Measurements from ENCODE around the gene ACOT7. TPM values are rescaled to one million over a fixed set of nuclear protein-coding genes. Genes with fewer than 3 reads are reported as not detected.

The ACOT7 gene
- total RNA-seq, 1 experiment from 2014 or later = 70.2 TPM

DNA sequence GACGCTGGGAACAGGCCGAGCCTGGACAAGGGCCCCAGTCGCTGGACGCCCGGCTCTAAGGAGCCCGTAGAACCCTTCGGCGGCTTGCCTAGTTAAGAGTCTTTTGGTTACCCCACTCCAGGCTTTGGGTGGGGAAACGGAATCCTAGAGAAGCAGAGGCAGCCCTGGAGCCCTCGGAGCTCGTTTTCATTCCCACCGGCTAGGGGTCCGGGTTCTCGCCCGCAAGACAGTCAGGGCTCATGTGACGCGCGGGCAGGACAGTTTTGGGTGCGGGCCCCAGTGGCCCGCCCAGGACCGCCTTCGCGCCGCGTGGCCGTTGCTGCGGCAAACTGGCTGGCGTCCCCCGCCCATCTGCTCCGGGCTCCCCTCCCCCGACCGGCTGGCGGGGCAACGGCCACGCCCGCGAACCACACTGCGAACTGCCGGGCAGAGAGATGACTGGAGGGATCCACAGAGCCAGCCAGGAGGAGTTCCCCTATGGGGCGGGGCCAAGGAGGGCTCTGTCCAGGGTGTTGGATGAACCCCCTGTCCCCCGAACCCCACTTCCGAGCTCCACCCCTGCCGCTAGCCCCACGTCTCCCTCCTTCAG is 27.0 kb upstream of the ACOT7 start:
- POLR2A ChIA-PET (ENCODE audit: unreplicated experiment) = interaction anchor here (0.5 kb wide), 1 partner anchor 48 kb away, joined by 6 read pairs; no protein-coding TSS in a partner anchor
- DNase-seq = no peak
- Histone ChIP-seq H2AFZ (no peak overlapping the region), H3K4me2 (peak overlapping the region; percentile 75; the same call in 1 of the 2 replicates), H3F3A (ENCODE audit: insufficient read depth, low read depth) (no peaks in the 10 kb centered on the region; the same call in 1 of the 2 replicates), H3K9me3 (ENCODE audit: insufficient read depth, low read depth) (no peaks in the 10 kb centered on the region), H3K27ac (no peak overlapping the region), H3K36me3 (ENCODE audit: low read depth) (no peaks in the 10 kb centered on the region), H4K20me1 (ENCODE audit: insufficient read depth) (no peaks in the 10 kb centered on the region), H3K79me2 (ENCODE audit: low read depth) (no peaks in the 10 kb centered on the region), H3K4me1 (replicated peaks; ENCODE audit: insufficient read depth) (peaks cover 12% of the 10 kb centered on the region), H3K4me3 (no peak overlapping the region), H3K9me2 (ENCODE audit: insufficient read depth) (no peaks in the 10 kb centered on the region), H3K27me3 (ENCODE audit: insufficient read depth, low read depth) (peaks cover 8% of the 10 kb centered on the region; the same call in 1 of the 2 replicates)
- BruUV-seq (replicated peaks) = no TSS peak
- TF ChIP-seq, protein P1, sequence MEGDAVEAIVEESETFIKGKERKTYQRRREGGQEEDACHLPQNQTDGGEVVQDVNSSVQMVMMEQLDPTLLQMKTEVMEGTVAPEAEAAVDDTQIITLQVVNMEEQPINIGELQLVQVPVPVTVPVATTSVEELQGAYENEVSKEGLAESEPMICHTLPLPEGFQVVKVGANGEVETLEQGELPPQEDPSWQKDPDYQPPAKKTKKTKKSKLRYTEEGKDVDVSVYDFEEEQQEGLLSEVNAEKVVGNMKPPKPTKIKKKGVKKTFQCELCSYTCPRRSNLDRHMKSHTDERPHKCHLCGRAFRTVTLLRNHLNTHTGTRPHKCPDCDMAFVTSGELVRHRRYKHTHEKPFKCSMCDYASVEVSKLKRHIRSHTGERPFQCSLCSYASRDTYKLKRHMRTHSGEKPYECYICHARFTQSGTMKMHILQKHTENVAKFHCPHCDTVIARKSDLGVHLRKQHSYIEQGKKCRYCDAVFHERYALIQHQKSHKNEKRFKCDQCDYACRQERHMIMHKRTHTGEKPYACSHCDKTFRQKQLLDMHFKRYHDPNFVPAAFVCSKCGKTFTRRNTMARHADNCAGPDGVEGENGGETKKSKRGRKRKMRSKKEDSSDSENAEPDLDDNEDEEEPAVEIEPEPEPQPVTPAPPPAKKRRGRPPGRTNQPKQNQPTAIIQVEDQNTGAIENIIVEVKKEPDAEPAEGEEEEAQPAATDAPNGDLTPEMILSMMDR (conservative IDR thresholded peaks at IDR 0.05) = no peak
- no peak for TF ChIP-seq EZH2 (IDR thresholded peaks at IDR 0.05; ENCODE audit: low read depth)
- CTCF ChIA-PET = interaction anchor here (1.0 kb wide), 1 partner anchor 51 kb away, joined by 6 read pairs; no protein-coding TSS in a partner anchor
- intact Hi-C loops (cut with micrococcal nuclease; ENCODE audit: unreplicated experiment) = no loop called here

DNA sequence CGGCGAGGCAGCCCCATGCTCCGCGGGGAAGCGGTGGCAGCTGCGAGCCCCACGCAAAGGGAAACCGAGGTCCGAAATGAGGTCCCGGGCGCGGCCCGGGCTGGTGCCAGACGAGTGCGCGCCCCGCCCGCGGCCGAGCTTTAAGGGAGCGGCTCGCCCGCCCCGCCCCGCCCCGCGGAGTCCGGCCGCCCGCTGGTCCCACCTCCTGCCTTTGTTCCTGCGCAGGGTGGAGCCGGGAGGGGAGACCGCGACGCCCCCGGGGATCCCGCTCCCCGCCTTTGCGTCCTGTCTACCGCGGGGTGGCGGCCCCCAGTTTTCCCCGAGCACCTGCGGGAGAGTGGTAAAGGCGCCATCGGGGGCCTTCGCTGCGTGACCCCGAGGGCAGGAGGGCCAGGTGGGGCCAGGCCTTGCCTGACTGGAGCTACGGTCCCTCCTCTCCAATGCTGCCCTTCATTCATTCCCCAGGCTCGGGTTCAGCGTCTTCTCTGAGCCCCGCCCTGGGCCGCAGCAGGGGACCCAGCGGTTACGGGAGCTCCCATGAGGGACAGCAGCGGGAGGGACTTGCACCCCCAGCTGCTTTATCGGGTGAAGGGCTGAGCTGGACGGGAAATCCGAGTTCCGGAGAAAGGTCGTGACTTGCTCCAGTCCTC is 26.4 kb upstream of the ACOT7 start, which contains the start of gene HES2:
HES2 (minus strand) TSS at position 116 of the 650 bp plus-strand sequence; CDS start at position 17, 99 bp downstream.
- intact Hi-C loops (cut with micrococcal nuclease; ENCODE audit: unreplicated experiment) = no loop called here
- Histone ChIP-seq H3K9me2 (ENCODE audit: insufficient read depth) (no peaks in the 10 kb centered on the region), H3K4me1 (replicated peaks; ENCODE audit: insufficient read depth) (peaks cover 19% of the 10 kb centered on the region), H3K4me3 (peak within 1 kb of the TSS; percentile 48; the same call in 1 of the 2 replicates), H3K9me3 (ENCODE audit: insufficient read depth, low read depth) (no peaks in the 10 kb centered on the region), H3F3A (ENCODE audit: insufficient read depth, low read depth) (peaks cover 4% of the 10 kb centered on the region; the same call in 1 of the 2 replicates), H3K27ac (no peak within 1 kb of the TSS), H3K4me2 (peak within 1 kb of the TSS; percentile 75), H4K20me1 (ENCODE audit: insufficient read depth) (no peaks in the 10 kb centered on the region), H2AFZ (no peak within 1 kb of the TSS; the same call in 1 of the 2 replicates), H3K79me2 (ENCODE audit: low read depth) (no peaks in the 10 kb centered on the region), H3K36me3 (ENCODE audit: low read depth) (no peaks in the 10 kb centered on the region), H3K27me3 (ENCODE audit: insufficient read depth, low read depth) (peaks cover 8% of the 10 kb centered on the region; the same call in 1 of the 2 replicates)
- DNase-seq = peak in 1 of 2 experiments; percentile 67
- no TSS peak for BruUV-seq (replicated peaks)
- CTCF ChIA-PET = interaction anchor here (0.6 to 1.0 kb wide), 3 partner anchors 52 to 381 kb away, joined by 4 to 7 read pairs (median 6); no protein-coding TSS in a partner anchor
- TF ChIP-seq, protein P1 (conservative IDR thresholded peaks at IDR 0.05) = no peak
- no peak for TF ChIP-seq EZH2 (IDR thresholded peaks at IDR 0.05; ENCODE audit: low read depth)
- POLR2A ChIA-PET (ENCODE audit: unreplicated experiment) = interaction anchor here (0.5 to 0.7 kb wide), 2 partner anchors 47 to 89 kb away, joined by 6 to 12 read pairs; no protein-coding TSS in a partner anchor

DNA sequence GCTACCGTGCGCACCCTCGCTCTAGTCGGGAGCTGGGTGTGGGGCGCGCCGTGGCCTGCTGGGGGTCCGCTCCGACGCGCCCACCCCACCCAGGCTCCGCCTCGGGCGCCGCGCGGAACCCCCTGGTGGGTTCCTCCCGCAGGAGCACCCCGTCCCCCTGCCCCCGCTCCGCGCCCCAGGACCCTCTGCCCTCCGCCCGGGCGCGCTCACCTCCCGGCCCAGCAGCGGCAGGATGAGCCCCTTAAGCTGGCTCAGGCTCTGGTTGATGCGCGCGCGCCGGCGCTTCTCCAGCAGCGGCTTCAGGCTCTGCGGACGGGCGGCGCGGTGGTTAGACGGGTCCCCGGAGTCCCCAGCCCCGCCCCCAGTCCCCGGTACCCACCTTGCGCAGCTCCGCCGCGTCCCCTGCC is 25.8 kb upstream of the ACOT7 start:
- no peak overlapping the region for H3K27ac ChIP-seq

More for the DNA sequence above, 25.8 kb upstream of the ACOT7 start:
- Histone ChIP-seq H2AFZ (no peak overlapping the region), H3K27me3 (ENCODE audit: insufficient read depth, low read depth) (peaks cover 8% of the 10 kb centered on the region; the same call in 1 of the 2 replicates), H4K20me1 (ENCODE audit: insufficient read depth) (no peaks in the 10 kb centered on the region), H3K36me3 (ENCODE audit: low read depth) (no peaks in the 10 kb centered on the region), H3F3A (ENCODE audit: insufficient read depth, low read depth) (peaks cover 8% of the 10 kb centered on the region; the same call in 1 of the 2 replicates), H3K79me2 (ENCODE audit: low read depth) (no peaks in the 10 kb centered on the region), H3K4me1 (replicated peaks; ENCODE audit: insufficient read depth) (peaks cover 24% of the 10 kb centered on the region), H3K9me2 (ENCODE audit: insufficient read depth) (no peaks in the 10 kb centered on the region), H3K4me2 (peak overlapping the region; percentile 75), H3K4me3 (peak overlapping the region; percentile 48; the same call in 1 of the 2 replicates), H3K9me3 (ENCODE audit: insufficient read depth, low read depth) (no peaks in the 10 kb centered on the region)
- POLR2A ChIA-PET (ENCODE audit: unreplicated experiment) = interaction anchor here (0.7 kb wide), 1 partner anchor 90 kb away, joined by 12 read pairs; no protein-coding TSS in a partner anchor
- intact Hi-C loops (cut with micrococcal nuclease; ENCODE audit: unreplicated experiment) = no loop called here
- CTCF ChIA-PET = interaction anchor here (0.6 to 1.0 kb wide), 3 partner anchors 53 to 382 kb away, joined by 4 to 7 read pairs (median 6); no protein-coding TSS in a partner anchor
- no TSS peak for BruUV-seq (replicated peaks)
- no peak for DNase-seq
- TF ChIP-seq EZH2 (IDR thresholded peaks at IDR 0.05; ENCODE audit: low read depth) = no peak
- TF ChIP-seq, protein P1 (conservative IDR thresholded peaks at IDR 0.05) = no peak
